DOHH2 (cell line): ENCODE data around the gene DNAJC28.

ENCODE experiments used
- H3F3A ChIP-seq: fragments of 200-600 bp; sonication (generic), shearing (Covaris generic); 2 replicates; pipeline ENCODE4 v1.6.0; 2016; ENCODE audit warnings: antibody characterized with exemption, mild to moderate bottlenecking; ENCODE audit not compliant: control insufficient read depth, insufficient read depth
- H3K27ac ChIP-seq: fragments of 200-600 bp; sonication (generic); 2 replicates; pipeline ENCODE4 v1.5.1; 2014; ENCODE audit warnings: low read depth, mild to moderate bottlenecking, low read length, moderate library complexity
- H3K27me3 ChIP-seq: fragments of 200-600 bp; sonication (generic); 2 replicates; pipeline ENCODE4 v1.6.1; 2014; ENCODE audit warnings: mild to moderate bottlenecking, low read length, mixed read lengths; ENCODE audit not compliant: control insufficient read depth
- H3K36me3 ChIP-seq: fragments of 200-600 bp; sonication (generic); 2 replicates; pipeline ENCODE4 v1.6.1; 2014; ENCODE audit warnings: mild to moderate bottlenecking, low read length, moderate library complexity, mixed read lengths; ENCODE audit not compliant: control insufficient read depth
- H3K4me1 ChIP-seq: fragments of 200-600 bp; sonication (generic); 2 replicates; pipeline ENCODE4 v1.6.1; 2014; ENCODE audit warnings: mild to moderate bottlenecking, low read length, mixed read lengths; ENCODE audit not compliant: control insufficient read depth
- H3K4me2 ChIP-seq: fragments of 200-600 bp; sonication (generic); 2 replicates; pipeline ENCODE4 v1.6.0; 2014; ENCODE audit warnings: mild to moderate bottlenecking, low read length, moderate library complexity
- H3K4me3 ChIP-seq: fragments of 200-600 bp; sonication (generic); 2 replicates; pipeline ENCODE4 v1.5.1; 2014; ENCODE audit warnings: mild to moderate bottlenecking, low read length, mixed read lengths
- H3K79me2 ChIP-seq: fragments of 200-600 bp; sonication (generic); 2 replicates; pipeline ENCODE4 v1.6.1; 2014; ENCODE audit warnings: mild to moderate bottlenecking, low read length, mixed read lengths; ENCODE audit not compliant: control insufficient read depth
- H3K9me2 ChIP-seq: fragments of 200-600 bp; sonication (generic); replicated peaks from 2 replicates; pipeline ENCODE4 v1.6.1; 2014; ENCODE audit warnings: mild to moderate bottlenecking, low read length, mixed read lengths; ENCODE audit not compliant: control insufficient read depth
- H3K9me3 ChIP-seq: fragments of 200-600 bp; sonication (generic); 2 replicates; pipeline ENCODE4 v1.6.1; 2014; ENCODE audit warnings: antibody characterized with exemption, low read length, mixed read lengths; ENCODE audit not compliant: control insufficient read depth, insufficient read depth
- H4K20me1 ChIP-seq: fragments of 200-600 bp; sonication (generic); 2 replicates; pipeline ENCODE4 v1.6.0; 2014; ENCODE audit warnings: low read depth, mild to moderate bottlenecking, antibody characterized with exemption, low read length, moderate library complexity; ENCODE audit not compliant: control insufficient read depth, insufficient read depth
- CTCF ChIP-seq: fragments of 200-600 bp; sonication (generic); IDR thresholded peaks from one replicate; pipeline ENCODE4 v1.5.1; 2014; ENCODE audit warnings: antibody characterized with exemption, mild to moderate bottlenecking, low read depth, low read length; ENCODE audit not compliant: poor library complexity, severe bottlenecking
- EZH2phosphoT487 ChIP-seq: fragments of 200-600 bp; sonication (generic); IDR thresholded peaks from 2 replicates; pipeline ENCODE4 v1.6.1; 2017; ENCODE audit warnings: borderline replicate concordance, mild to moderate bottlenecking, antibody characterized with exemption, low read length, moderate library complexity, mixed read lengths

Gene DNAJC28

GRCh38 chr21:33491373-33492102, at the start of gene DNAJC28:
Gene DNAJC28 (minus strand): TSS chr21:33491716. CDS start chr21:33489393, 2,323 bp downstream.
- Histone ChIP-seq H3K36me3 (no peaks in the 10 kb centered on the region), H3K27ac (peak within 1 kb of the TSS; percentile 49)

GRCh38 chr21:33541105-33541711, 49.7 kb upstream of the DNAJC28 start:
- peaks cover 23% of the 10 kb centered on the region for H4K20me1 ChIP-seq
- H3K4me1 ChIP-seq: peaks cover 28% of the 10 kb centered on the region
- H3K36me3 ChIP-seq: peaks cover 89% of the 10 kb centered on the region
- no peaks in the 10 kb centered on the region for H3K9me2 ChIP-seq
- H3K27ac ChIP-seq: peak overlapping the region; percentile 97
- H3K4me3 ChIP-seq: peak overlapping the region; percentile 96
- H3K4me2 ChIP-seq: peak overlapping the region; percentile 96
- H3F3A ChIP-seq: peaks cover 14% of the 10 kb centered on the region; the same call in 1 of the 2 replicates
- no peaks in the 10 kb centered on the region for H3K27me3 ChIP-seq
- peaks cover 98% of the 10 kb centered on the region for H3K79me2 ChIP-seq
- no peaks in the 10 kb centered on the region for H3K9me3 ChIP-seq
- no peak for TF ChIP-seq CTCF
- TF ChIP-seq EZH2phosphoT487: no peak

More at GRCh38 chr21:33491373-33492102, at the start of gene DNAJC28:
- Histone ChIP-seq H3F3A (no peaks in the 10 kb centered on the region), H3K27me3 (0 out of 2 replicates have a peak, but pooled peaks cover 5% of the 10 kb centered on the region), H3K4me1 (peaks cover 11% of the 10 kb centered on the region), H3K79me2 (no peaks in the 10 kb centered on the region), H3K4me2 (peak within 1 kb of the TSS; percentile 87), H3K9me3 (no peaks in the 10 kb centered on the region), H4K20me1 (no peaks in the 10 kb centered on the region), H3K9me2 (no peaks in the 10 kb centered on the region), H3K4me3 (peak within 1 kb of the TSS; percentile 87)
- TF ChIP-seq EZH2phosphoT487 (no peak), CTCF (no peak)

GRCh38 chr21:33540711-33541104, 49.2 kb upstream of the DNAJC28 start:
- Histone ChIP-seq H4K20me1 (peaks cover 22% of the 10 kb centered on the region), H3K27ac (no peak overlapping the region), H3K4me2 (peak overlapping the region; percentile 96), H3K79me2 (peaks cover 97% of the 10 kb centered on the region), H3K36me3 (peaks cover 89% of the 10 kb centered on the region), H3F3A (peaks cover 13% of the 10 kb centered on the region; the same call in 1 of the 2 replicates), H3K4me1 (peaks cover 27% of the 10 kb centered on the region), H3K4me3 (peak overlapping the region; percentile 96), H3K27me3 (no peaks in the 10 kb centered on the region), H3K9me3 (no peaks in the 10 kb centered on the region), H3K9me2 (no peaks in the 10 kb centered on the region)
- TF ChIP-seq EZH2phosphoT487 (no peak), CTCF (no peak)
